Thoracic aorta (tissue), 2 donors: ENCODE results near the gene EXOC4. TPM values are rescaled to one million over a fixed set of nuclear protein-coding genes. Genes with fewer than 3 reads are reported as not detected.

ENCODE experiments used
- ATAC-seq: fragments of 150-250 bp; one replicate; pipeline ENCODE4 v1.8.0; 2017; ENCODE audit warnings: low read depth; ENCODE audit not compliant: insufficient number of reproducible peaks, low FRiP score
- DNase-seq: peaks from one replicate; pipeline ENCODE4 v3.0.0-alpha.2; 2020; ENCODE audit warnings: low spot score
- H3K27ac ChIP-seq, 2 donors: fragments of 200-600 bp; sonication (generic); 1 replicate in 1 of 2; 2 replicates in 1 of 2; pipeline ENCODE4 v1.5.1; 2016; ENCODE audit warnings: mild to moderate bottlenecking in 2 of 2, moderate library complexity in 2 of 2
- H3K27me3 ChIP-seq: fragments of 200-600 bp; sonication (generic); replicated peaks from 2 replicates; pipeline ENCODE4 v1.6.0; 2016; ENCODE audit warnings: mild to moderate bottlenecking; ENCODE audit not compliant: insufficient read depth
- H3K36me3 ChIP-seq: fragments of 200-600 bp; sonication (generic); one replicate; pipeline ENCODE4 v1.5.1; 2016
- H3K4me1 ChIP-seq, 2 donors: fragments of 200-600 bp; sonication (generic); 1 replicate in 1 of 2; 2 replicates in 1 of 2; pipeline versions ENCODE4 v1.5.1 to v1.6.0; 2016; ENCODE audit warnings: low read depth in 2 of 2, mild to moderate bottlenecking in 1 of 2; ENCODE audit not compliant: control insufficient read depth in 1 of 2
- H3K4me3 ChIP-seq: fragments of 200-600 bp; sonication (generic); 2 replicates; pipeline ENCODE4 v1.5.1; 2016; ENCODE audit warnings: mild to moderate bottlenecking
- H3K9me3 ChIP-seq: fragments of 200-600 bp; sonication (generic); 2 replicates; pipeline ENCODE4 v1.5.1; 2016
- CTCF ChIP-seq: fragments of 200-600 bp; sonication (generic); IDR thresholded peaks from one replicate; pipeline ENCODE4 v1.5.1; 2019; ENCODE audit warnings: antibody characterized with exemption
- total RNA-seq, 2 donors: library from RNA; depleted of rRNA; stranded (reverse); fragments of >200 nt; gene quantifications; one replicate each; pipeline versions ENCODE4 v1.1.0 to v1.2.3, GENCODE V29; 2016

Gene EXOC4
- total RNA-seq, 2 donors from 2014 or later: 65.3 to 72.8 TPM

- no peak overlapping the region for H3K27ac ChIP-seq
- H3K4me1 ChIP-seq: peaks cover 3% of the 10 kb centered on the region in 2 donors
- no peak for TF ChIP-seq CTCF
- DNase-seq: no peak
- ATAC-seq: no peak
- H3K4me3 ChIP-seq: no peak overlapping the region
- no peaks in the 10 kb centered on the region for H3K27me3 ChIP-seq
- no peaks in the 10 kb centered on the region for H3K36me3 ChIP-seq
- no peaks in the 10 kb centered on the region for H3K9me3 ChIP-seq
Observed at GRCh38 chr7:133683182-133683454, 430.2 kb downstream of the EXOC4 start.

GRCh38 chr7:133688483-133689239, 435.8 kb downstream of the EXOC4 start:
- Histone ChIP-seq H3K9me3 (no peaks in the 10 kb centered on the region), H3K27me3 (no peaks in the 10 kb centered on the region), H3K36me3 (no peaks in the 10 kb centered on the region), H3K27ac (no peak overlapping the region), H3K4me1 (peaks cover 12 to 20% of the 10 kb centered on the region in 2 donors), H3K4me3 (no peak overlapping the region)
- no peak for TF ChIP-seq CTCF
- DNase-seq: no peak
- ATAC-seq: no peak

DNA sequence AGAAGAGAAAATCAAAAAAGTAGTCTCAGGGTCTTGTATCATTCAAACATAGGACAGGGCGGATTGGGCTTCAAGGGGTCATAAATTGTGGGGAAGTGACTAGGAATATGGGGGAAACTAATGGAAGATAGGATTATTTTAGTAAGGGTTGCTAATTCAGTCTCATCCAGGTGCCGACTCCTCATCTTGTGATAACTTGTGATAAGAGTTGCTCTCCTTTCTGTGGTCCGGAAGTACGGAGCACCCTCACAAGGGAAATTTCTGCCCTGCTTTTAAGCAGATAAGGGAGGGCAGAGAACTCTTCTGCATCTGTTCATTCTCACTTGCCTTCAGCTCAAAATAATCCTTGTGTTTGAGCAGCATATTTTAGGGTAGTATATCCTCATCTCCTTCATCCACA, 437.9 kb downstream of the EXOC4 start:
- H3K4me3 ChIP-seq: no peak overlapping the region
- H3K9me3 ChIP-seq: no peaks in the 10 kb centered on the region
- no peak for DNase-seq
- TF ChIP-seq CTCF: no peak
- no peak for ATAC-seq
- H3K27ac ChIP-seq: no peak overlapping the region
- H3K4me1 ChIP-seq: peaks cover 12 to 20% of the 10 kb centered on the region in 2 donors
- H3K27me3 ChIP-seq: no peaks in the 10 kb centered on the region
- H3K36me3 ChIP-seq: no peaks in the 10 kb centered on the region

- ATAC-seq (no peak), DNase-seq (no peak)
- TF ChIP-seq CTCF: no peak
- H3K27me3 ChIP-seq: no peaks in the 10 kb centered on the region
- H3K4me1 ChIP-seq: peaks cover 12 to 20% of the 10 kb centered on the region in 2 donors
- H3K9me3 ChIP-seq: no peaks in the 10 kb centered on the region
- H3K27ac ChIP-seq: no peak overlapping the region
- H3K36me3 ChIP-seq: no peaks in the 10 kb centered on the region
- no peak overlapping the region for H3K4me3 ChIP-seq
Observed at GRCh38 chr7:133691727-133692610, 439.1 kb downstream of the EXOC4 start.

DNA sequence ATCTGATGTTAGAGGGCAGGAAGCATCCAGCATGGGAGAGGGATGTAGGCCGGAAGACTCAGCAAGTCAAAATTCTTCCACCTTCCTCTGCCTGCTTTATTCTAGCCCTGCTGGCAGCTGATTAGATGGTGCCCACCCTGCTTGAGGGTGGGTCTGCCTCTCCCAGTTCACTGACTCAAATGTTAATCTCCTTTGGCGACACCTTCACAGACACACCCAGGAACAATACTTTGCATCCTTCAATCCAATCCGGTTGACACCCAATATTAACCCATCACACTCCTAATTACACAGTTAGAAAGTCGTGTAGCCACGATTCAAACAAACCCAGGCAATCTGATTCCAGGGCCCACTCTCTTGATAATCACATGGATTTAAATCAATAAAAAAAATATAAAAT, 440.4 kb downstream of the EXOC4 start:
- no peaks in the 10 kb centered on the region for H3K36me3 ChIP-seq
- H3K27me3 ChIP-seq: no peaks in the 10 kb centered on the region
- H3K9me3 ChIP-seq: no peaks in the 10 kb centered on the region
- H3K4me1 ChIP-seq: peaks cover 9 to 15% of the 10 kb centered on the region in 2 donors
- no peak for TF ChIP-seq CTCF
- H3K4me3 ChIP-seq: no peak overlapping the region
- H3K27ac ChIP-seq: no peak overlapping the region
- ATAC-seq: no peak
- no peak for DNase-seq
